Urinary bladder (tissue), 4 donors: ENCODE measurements around the gene PNMT. TPM values are rescaled to one million over a fixed set of nuclear protein-coding genes. Genes with fewer than 3 reads are reported as not detected.

ENCODE experiments used
- DNase-seq: peaks from one replicate; pipeline ENCODE4 v3.0.0-alpha.2; 2015; ENCODE audit errors: extremely low spot score
- H3K27ac ChIP-seq: one replicate; pipeline ENCODE4 v1.5.1; 2013; ENCODE audit warnings: low read depth, mild to moderate bottlenecking, moderate library complexity
- H3K36me3 ChIP-seq: one replicate; pipeline ENCODE4 v1.6.1; 2013; ENCODE audit warnings: mild to moderate bottlenecking, moderate library complexity; ENCODE audit not compliant: insufficient read depth
- H3K4me1 ChIP-seq: one replicate; pipeline ENCODE4 v1.6.1; 2013; ENCODE audit warnings: mild to moderate bottlenecking, moderate library complexity; ENCODE audit not compliant: insufficient read depth
- H3K4me3 ChIP-seq: one replicate; pipeline ENCODE4 v1.5.1; 2013; ENCODE audit warnings: low read depth, low read length
- WGBS: extraction: QIAGEN DNeasy Blood & Tissue Kit; methylation state at CpG from one replicate; pipeline ENCODE4 v1.1.7; 2013; 5-methylcytosine and 5-hydroxymethylcytosine counted together
- polyA plus RNA-seq: library from polyadenylated mRNA; stranded (reverse); fragments of 200-250 nt; gene quantifications from one replicate; pipeline ENCODE4 v1.2.3, GENCODE V29; 2013
- total RNA-seq: library from RNA; depleted of rRNA; stranded (reverse); fragments of >200 nt; gene quantifications from one replicate; pipeline ENCODE4 v1.2.3, GENCODE V29; 2014
- donor health status: healthy with polysubstance abuse.
- donor health status: healthy.

PNMT gene
- total and polyA plus RNA-seq, 2 donors = 9.3 TPM; not detected in 1

- DNase-seq = no peak
- Histone ChIP-seq H3K27ac (no peak overlapping the region), H3K4me3 (no peak overlapping the region), H3K4me1 (no peaks in the 10 kb centered on the region), H3K36me3 (peaks cover 8% of the 10 kb centered on the region)
- 82% methylated on average over 11 of the region's 11 CpGs for WGBS
Observed at GRCh38 chr17:39716879-39717536, 48.8 kb downstream of the PNMT start.

GRCh38 chr17:39717660-39718059, 49.4 kb downstream of the PNMT start:
- Histone ChIP-seq H3K4me3 (no peak overlapping the region), H3K4me1 (no peaks in the 10 kb centered on the region), H3K27ac (no peak overlapping the region), H3K36me3 (peaks cover 8% of the 10 kb centered on the region)
- no peak for DNase-seq
- WGBS = 84% methylated on average over 6 of the region's 6 CpGs

- Histone ChIP-seq H3K36me3 (peaks cover 8% of the 10 kb centered on the region), H3K27ac (no peak overlapping the region), H3K4me1 (no peaks in the 10 kb centered on the region), H3K4me3 (no peak overlapping the region)
- no peak for DNase-seq
- WGBS = 86% methylated on average over 7 of the region's 7 CpGs
Observed at GRCh38 chr17:39719563-39720355, 51.5 kb downstream of the PNMT start.

Other genes with a start within 250 kb of the PNMT start
- 27.4 TPM for gene MED1, start 217.2 kb upstream of the PNMT start, total RNA-seq
- 17.1 TPM for gene MED1, start 217.2 kb upstream of the PNMT start, polyA plus RNA-seq
- gene CDK12, start 207.0 kb upstream of the PNMT start, total RNA-seq = 42.3 TPM
- 18.9 TPM for gene CDK12, start 207.0 kb upstream of the PNMT start, polyA plus RNA-seq
- not detected for gene NEUROD2, start 60.5 kb upstream of the PNMT start, total RNA-seq
- not detected for gene NEUROD2, start 60.5 kb upstream of the PNMT start, polyA plus RNA-seq
- 5.1 TPM for gene PPP1R1B, start 41.5 kb upstream of the PNMT start, total RNA-seq
- 17.1 TPM for gene PPP1R1B, start 41.5 kb upstream of the PNMT start, polyA plus RNA-seq
- 18.2 TPM for gene STARD3, start 31.3 kb upstream of the PNMT start, total RNA-seq
- gene STARD3, start 31.3 kb upstream of the PNMT start, polyA plus RNA-seq = 69.4 TPM
- 3.3 TPM for gene TCAP, start 3.1 kb upstream of the PNMT start, total RNA-seq
- 0.73 TPM for gene TCAP, start 3.1 kb upstream of the PNMT start, polyA plus RNA-seq
- 10.0 TPM for gene PGAP3, start 19.6 kb downstream of the PNMT start, total RNA-seq
- gene PGAP3, start 19.6 kb downstream of the PNMT start, polyA plus RNA-seq = 19.1 TPM
- 60.5 TPM for gene ERBB2, start 31.6 kb downstream of the PNMT start, total RNA-seq
- gene ERBB2, start 31.6 kb downstream of the PNMT start, polyA plus RNA-seq = 38.3 TPM
- 7.9 TPM for gene MIEN1, start 62.1 kb downstream of the PNMT start, total RNA-seq
- 60.5 TPM for gene MIEN1, start 62.1 kb downstream of the PNMT start, polyA plus RNA-seq
- 2.9 TPM for gene GRB7, start 69.5 kb downstream of the PNMT start, total RNA-seq
- gene GRB7, start 69.5 kb downstream of the PNMT start, polyA plus RNA-seq = 2.7 TPM
- gene IKZF3, start 195.9 kb downstream of the PNMT start, total RNA-seq = 1.2 TPM
- gene IKZF3, start 195.9 kb downstream of the PNMT start, polyA plus RNA-seq = 0.58 TPM
- gene ZPBP2, start 199.7 kb downstream of the PNMT start, total RNA-seq = not detected
- 0.06 TPM for gene ZPBP2, start 199.7 kb downstream of the PNMT start, polyA plus RNA-seq